ENCODE data around the gene SUPT6H. TPM values are rescaled to one million over a fixed set of nuclear protein-coding genes. Genes with fewer than 3 reads are reported as not detected.

SUPT6H gene
- polyA plus RNA-seq, 1 of the 3 experiments (the other 2 are of a cell fraction) = 26.9 TPM

DNA sequence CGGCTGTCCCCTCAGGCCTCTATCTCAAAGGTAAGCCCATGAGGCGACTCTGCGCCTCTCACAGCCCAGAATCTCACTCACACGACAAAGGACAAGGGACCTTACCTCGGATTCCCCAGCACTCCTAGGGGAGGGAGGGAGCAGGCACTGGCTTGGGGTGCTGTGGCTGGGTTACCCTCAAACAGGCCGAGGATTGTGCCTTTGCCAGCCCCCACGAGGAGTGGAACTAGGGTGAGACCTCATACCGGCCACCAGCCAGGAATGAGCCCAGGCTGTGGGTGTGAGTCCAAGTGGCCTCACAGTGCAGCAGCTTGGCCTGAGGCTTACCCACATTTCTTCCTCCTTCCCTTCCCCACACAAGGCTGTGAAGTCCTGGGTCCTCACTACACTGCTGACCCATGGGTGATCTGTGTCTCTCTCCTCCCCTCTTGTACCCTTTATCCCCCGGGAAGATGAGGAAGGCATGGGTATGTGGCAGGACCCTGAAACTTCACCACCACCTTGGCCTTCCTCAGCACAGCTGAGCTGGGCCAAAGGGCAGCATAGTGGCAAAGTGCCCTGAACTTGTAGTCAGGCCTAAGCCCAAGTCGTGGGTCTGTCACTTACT is 43.8 kb downstream of the SUPT6H start (continued):
- TF ChIP-seq, protein P1, sequence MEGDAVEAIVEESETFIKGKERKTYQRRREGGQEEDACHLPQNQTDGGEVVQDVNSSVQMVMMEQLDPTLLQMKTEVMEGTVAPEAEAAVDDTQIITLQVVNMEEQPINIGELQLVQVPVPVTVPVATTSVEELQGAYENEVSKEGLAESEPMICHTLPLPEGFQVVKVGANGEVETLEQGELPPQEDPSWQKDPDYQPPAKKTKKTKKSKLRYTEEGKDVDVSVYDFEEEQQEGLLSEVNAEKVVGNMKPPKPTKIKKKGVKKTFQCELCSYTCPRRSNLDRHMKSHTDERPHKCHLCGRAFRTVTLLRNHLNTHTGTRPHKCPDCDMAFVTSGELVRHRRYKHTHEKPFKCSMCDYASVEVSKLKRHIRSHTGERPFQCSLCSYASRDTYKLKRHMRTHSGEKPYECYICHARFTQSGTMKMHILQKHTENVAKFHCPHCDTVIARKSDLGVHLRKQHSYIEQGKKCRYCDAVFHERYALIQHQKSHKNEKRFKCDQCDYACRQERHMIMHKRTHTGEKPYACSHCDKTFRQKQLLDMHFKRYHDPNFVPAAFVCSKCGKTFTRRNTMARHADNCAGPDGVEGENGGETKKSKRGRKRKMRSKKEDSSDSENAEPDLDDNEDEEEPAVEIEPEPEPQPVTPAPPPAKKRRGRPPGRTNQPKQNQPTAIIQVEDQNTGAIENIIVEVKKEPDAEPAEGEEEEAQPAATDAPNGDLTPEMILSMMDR (IDR thresholded peaks at IDR 0.05) = no peak

DNA sequence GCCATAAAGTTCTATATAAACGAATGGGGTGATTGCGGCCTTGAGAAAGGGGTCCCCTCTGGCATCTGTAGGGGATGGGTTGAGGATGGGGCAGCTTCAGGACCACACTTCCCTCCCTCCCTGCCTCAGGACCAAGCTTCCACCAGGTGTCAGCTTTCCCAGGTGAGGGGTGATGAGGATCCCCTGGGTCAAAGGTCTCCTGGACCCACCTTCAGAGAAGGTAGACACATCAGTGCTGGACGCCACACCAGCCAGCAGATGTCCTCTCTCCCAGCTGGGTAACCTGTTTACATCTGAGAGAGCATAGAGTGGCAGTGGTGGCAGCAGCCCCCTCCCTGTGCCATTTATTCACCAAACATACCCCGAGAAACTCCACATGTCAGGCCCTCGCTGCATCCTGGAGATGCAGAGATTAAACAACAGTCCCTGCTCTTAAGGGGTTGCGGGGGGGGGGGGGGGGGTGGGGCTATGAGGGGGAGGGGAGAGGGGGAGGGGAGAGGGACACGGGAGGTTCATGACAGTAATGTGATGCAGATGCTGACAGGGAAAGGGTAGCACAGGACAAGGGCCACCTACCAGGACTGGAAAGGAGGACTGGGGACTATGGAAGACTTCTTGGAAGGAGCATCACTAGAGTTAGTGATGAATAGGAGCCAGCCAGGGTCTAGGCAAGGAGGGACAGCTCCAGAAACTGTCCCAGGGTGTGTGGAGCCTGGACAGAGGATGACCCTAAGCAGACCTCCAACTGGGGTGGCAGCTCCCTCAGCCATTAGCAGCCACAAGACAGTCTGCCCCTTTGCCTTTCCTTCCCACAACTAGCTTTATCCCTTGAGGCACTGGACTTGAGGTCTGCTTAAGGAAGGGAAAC is 44.7 kb downstream of the SUPT6H start:
- Histone ChIP-seq H3K79me2 (ENCODE audit: insufficient read depth) (peaks cover 9% of the 10 kb centered on the region; the same call in 1 of the 2 replicates), H3K27ac (ENCODE audit: low read depth in 2 of 2, low read length in 1 of 2) (peak overlapping the region in 1 of 2 experiments; percentile 53; a peak in 1 of 4 replicates), H4K20me1 (ENCODE audit: insufficient read depth) (no peaks in the 10 kb centered on the region), H3K9ac (no peak overlapping the region), H3K9me3 (no peaks in the 10 kb centered on the region), H3K9me2 (no peaks in the 10 kb centered on the region), H3F3A (replicated peaks; ENCODE audit: insufficient read depth) (peaks cover 29% of the 10 kb centered on the region), H3K36me3 (replicated peaks in 1 of 2; ENCODE audit: control insufficient read depth in 1 of 2, insufficient read depth in 2 of 2, low read length in 1 of 2) (peaks cover 5 to 23% of the 10 kb centered on the region in 2 experiments), H2AFZ (ENCODE audit: low read depth) (no peak overlapping the region), H3K27me3 (ENCODE audit: insufficient read depth) (no peaks in the 10 kb centered on the region), H3K4me3 (ENCODE audit: low read depth in 2 of 2, low read length in 1 of 2) (no peak overlapping the region), H3K4me1 (ENCODE audit: control insufficient read depth in 1 of 2, insufficient read depth in 2 of 2, low read depth in 1 of 2, low read length in 1 of 2) (peaks cover 0 to 17% of the 10 kb centered on the region in 2 experiments; a peak in 2 of 4 replicates), H3K4me2 (no peak overlapping the region)
- peak; percentile 80 for DNase-seq
- ChIA-PET POLR2A (interaction anchor here (1.5 to 1.7 kb wide), 2 partner anchors 13 to 62 kb away, joined by 3 to 11 read pairs; partner anchors contain the start of genes BLTP2 and RPL23A), CTCF (interaction anchor here (0.6 to 3.1 kb wide), 8 partner anchors 18 to 196 kb away, joined by 3 to 17 read pairs (median 3); partner anchors contain the start of gene TLCD1)
- TF ChIP-seq FOSL2 (IDR thresholded peaks at IDR 0.05; ENCODE audit: borderline replicate concordance, low read depth) (no peak), JUND (IDR thresholded peaks at IDR 0.05) (no peak), FOXJ3 (CRISPR knock-in tag; IDR thresholded peaks at IDR 0.05) (0 out of 2 replicates have a peak, but pooled peaks have one; percentile 22), MXI1 (IDR thresholded peaks at IDR 0.05; ENCODE audit: low read depth, low read length) (peak; percentile 76; the same call in 1 of the 2 replicates), SMC3 (IDR thresholded peaks at IDR 0.05; ENCODE audit: low read depth, low read length) (peak; percentile 18; the same call in 1 of the 2 replicates), EZH2phosphoT487 (IDR thresholded peaks at IDR 0.05; ENCODE audit: borderline replicate concordance, low read depth) (no peak), RCOR1 (IDR thresholded peaks at IDR 0.05; ENCODE audit: low read length) (no peak), TEAD4 (IDR thresholded peaks at IDR 0.05; ENCODE audit: borderline replicate concordance, insufficient read depth) (no peak), NFIC (IDR thresholded peaks at IDR 0.05; ENCODE audit: borderline replicate concordance) (no peak), RAD21 (IDR thresholded peaks at IDR 0.05; ENCODE audit: low read length) (peak; percentile 35), GATA2 (CRISPR knock-in tag; IDR thresholded peaks at IDR 0.05) (peak; percentile 59; the same call in 1 of the 2 replicates)
- TF ChIP-seq, protein P2, sequence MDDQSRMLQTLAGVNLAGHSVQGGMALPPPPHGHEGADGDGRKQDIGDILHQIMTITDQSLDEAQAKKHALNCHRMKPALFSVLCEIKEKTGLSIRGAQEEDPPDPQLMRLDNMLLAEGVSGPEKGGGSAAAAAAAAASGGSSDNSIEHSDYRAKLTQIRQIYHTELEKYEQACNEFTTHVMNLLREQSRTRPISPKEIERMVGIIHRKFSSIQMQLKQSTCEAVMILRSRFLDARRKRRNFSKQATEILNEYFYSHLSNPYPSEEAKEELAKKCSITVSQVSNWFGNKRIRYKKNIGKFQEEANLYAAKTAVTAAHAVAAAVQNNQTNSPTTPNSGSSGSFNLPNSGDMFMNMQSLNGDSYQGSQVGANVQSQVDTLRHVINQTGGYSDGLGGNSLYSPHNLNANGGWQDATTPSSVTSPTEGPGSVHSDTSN (IDR thresholded peaks at IDR 0.05) = no peak
- TF ChIP-seq, protein P3, sequence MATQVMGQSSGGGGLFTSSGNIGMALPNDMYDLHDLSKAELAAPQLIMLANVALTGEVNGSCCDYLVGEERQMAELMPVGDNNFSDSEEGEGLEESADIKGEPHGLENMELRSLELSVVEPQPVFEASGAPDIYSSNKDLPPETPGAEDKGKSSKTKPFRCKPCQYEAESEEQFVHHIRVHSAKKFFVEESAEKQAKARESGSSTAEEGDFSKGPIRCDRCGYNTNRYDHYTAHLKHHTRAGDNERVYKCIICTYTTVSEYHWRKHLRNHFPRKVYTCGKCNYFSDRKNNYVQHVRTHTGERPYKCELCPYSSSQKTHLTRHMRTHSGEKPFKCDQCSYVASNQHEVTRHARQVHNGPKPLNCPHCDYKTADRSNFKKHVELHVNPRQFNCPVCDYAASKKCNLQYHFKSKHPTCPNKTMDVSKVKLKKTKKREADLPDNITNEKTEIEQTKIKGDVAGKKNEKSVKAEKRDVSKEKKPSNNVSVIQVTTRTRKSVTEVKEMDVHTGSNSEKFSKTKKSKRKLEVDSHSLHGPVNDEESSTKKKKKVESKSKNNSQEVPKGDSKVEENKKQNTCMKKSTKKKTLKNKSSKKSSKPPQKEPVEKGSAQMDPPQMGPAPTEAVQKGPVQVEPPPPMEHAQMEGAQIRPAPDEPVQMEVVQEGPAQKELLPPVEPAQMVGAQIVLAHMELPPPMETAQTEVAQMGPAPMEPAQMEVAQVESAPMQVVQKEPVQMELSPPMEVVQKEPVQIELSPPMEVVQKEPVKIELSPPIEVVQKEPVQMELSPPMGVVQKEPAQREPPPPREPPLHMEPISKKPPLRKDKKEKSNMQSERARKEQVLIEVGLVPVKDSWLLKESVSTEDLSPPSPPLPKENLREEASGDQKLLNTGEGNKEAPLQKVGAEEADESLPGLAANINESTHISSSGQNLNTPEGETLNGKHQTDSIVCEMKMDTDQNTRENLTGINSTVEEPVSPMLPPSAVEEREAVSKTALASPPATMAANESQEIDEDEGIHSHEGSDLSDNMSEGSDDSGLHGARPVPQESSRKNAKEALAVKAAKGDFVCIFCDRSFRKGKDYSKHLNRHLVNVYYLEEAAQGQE (IDR thresholded peaks at IDR 0.05; ENCODE audit: low read depth, low read length) = no peak
- WGBS (ENCODE audit: low lambda C conversion rate) = 53% methylated on average over 5 of the region's 7 CpGs
